Keratinocyte (primary cell): ENCODE measurements around the gene BCAS3.

Experiments
- CTCF ChIP-seq, 3 experiments: IDR thresholded peaks in 1 of 3; conservative IDR thresholded peaks in 1 of 3; optimal IDR thresholded peaks in 1 of 3; 2 replicates in 2 of 3; 3 replicates in 1 of 3; pipeline versions ENCODE3 to v1.5.1; 2011; ENCODE audit warnings: low read length in 3 of 3, mild to moderate bottlenecking in 3 of 3, moderate library complexity in 2 of 3, control low read depth in 1 of 3, inconsistent platforms in 1 of 3; ENCODE audit not compliant: insufficient read depth in 2 of 3; ENCODE audit errors: extremely low read depth in 1 of 3
- EZH2 ChIP-seq: IDR thresholded peaks from one replicate; pipeline ENCODE4 v1.6.1; 2012; ENCODE audit warnings: inconsistent platforms, mild to moderate bottlenecking, low read length, moderate library complexity

GRCh38 chr17:61371606-61372005, 694.0 kb downstream of the BCAS3 start:
- no peak for TF ChIP-seq EZH2
- no peak for TF ChIP-seq CTCF (optimal IDR thresholded peaks at IDR 0.05 in 1 of 3, IDR thresholded peaks at IDR 0.05 in 1 of 3, conservative IDR thresholded peaks at IDR 0.05 in 1 of 3; ENCODE audit: extremely low read depth in 1 of 3, insufficient read depth in 2 of 3, low read length in 3 of 3)
